HCT116 (cell line): ENCODE measurements around the gene TMEM134. TPM values are rescaled to one million over a fixed set of nuclear protein-coding genes. Genes with fewer than 3 reads are reported as not detected.

ENCODE experiments used
- ATAC-seq: fragments of 200-7000 bp; cut with Tn5 transposase; 2 replicates; pipeline ENCODE4 v1.9.1; 2020; ENCODE audit warnings: mild to moderate bottlenecking, moderate library complexity
- BruUV-seq: library from RNA; stranded (reverse); fragments of 400-500 nt; replicated peaks from 2 replicates; lab custom pipeline; 2021; lab: Mats Ljungman, UMichigan
- CTCF ChIA-PET: fragments of 300-600 bp; sonication (Branson Sonifier 250); formaldehyde crosslinking; loops from one replicate; lab custom pipeline; 2021; ENCODE audit warnings: antibody characterized with exemption; lab: Charles Lee
- POLR2A ChIA-PET: fragments of 300-600, 350-600 bp; sonication (Branson Sonifier 250); formaldehyde crosslinking; loops from one replicate; lab custom pipeline; 2021; ENCODE audit warnings: antibody characterized with exemption; lab: Charles Lee
- RAD21 ChIA-PET, 2 experiments: fragments of 300-600 bp; sonication (Branson Sonifier 250); formaldehyde crosslinking; loops; one replicate each; lab custom pipeline; 2023; ENCODE audit warnings: low total read pairs in 2 of 2; ENCODE audit not compliant: uncharacterized antibody in 2 of 2, unreplicated experiment in 2 of 2, low non-redundant PET in 1 of 2; lab: Charles Lee
- DNase-seq: peaks from one replicate; pipeline ENCODE4 v3.0.0-alpha.2; 2010; ENCODE audit warnings: low read depth, low spot score
- H2AFZ ChIP-seq: fragments of 200-600 bp; shearing (Covaris generic), sonication (generic); 2 replicates; pipeline ENCODE4 v1.6.1; 2017; ENCODE audit warnings: low read depth, mixed run types, mixed read lengths, antibody characterized with exemption, low read length; ENCODE audit not compliant: poor library complexity, severe bottlenecking
- H3K27ac ChIP-seq: 2 replicates; pipeline ENCODE4 v1.5.1; 2012; ENCODE audit warnings: low read depth, low read length
- H3K27me3 ChIP-seq: fragments of 200-600 bp; sonication (generic); 2 replicates; pipeline ENCODE4 v1.6.1; 2016; ENCODE audit warnings: mixed run types, low read length, mixed read lengths; ENCODE audit not compliant: insufficient read depth
- H3K36me3 ChIP-seq, 2 experiments: fragments of 200-500 bp in 1 of 2; fragments of 200-600 bp in 1 of 2; sonication (Bioruptor generic) in 1 of 2; sonication (generic) in 1 of 2; 2 replicates each; pipeline versions ENCODE4 v1.5.1 to v1.6.1; 2014 to 2016; ENCODE audit warnings: low read length in 2 of 2, inconsistent platforms in 1 of 2, mixed read lengths in 1 of 2, mixed run types in 1 of 2; ENCODE audit not compliant: insufficient read depth in 2 of 2, control insufficient read depth in 1 of 2
- H3K4me1 ChIP-seq, 2 experiments: fragments of 200-600 bp in 1 of 2; sonication (generic) in 1 of 2; 2 replicates each; pipeline versions ENCODE4 v1.5.1 to v1.6.1; 2012 to 2017; ENCODE audit warnings: low read length in 2 of 2, inconsistent platforms in 1 of 2, mild to moderate bottlenecking in 1 of 2, mixed read lengths in 1 of 2, mixed run types in 1 of 2, moderate library complexity in 1 of 2; ENCODE audit not compliant: insufficient read depth in 2 of 2, control insufficient read depth in 1 of 2
- H3K4me2 ChIP-seq: fragments of 200-600 bp; sonication (generic); 2 replicates; pipeline ENCODE4 v1.6.1; 2017; ENCODE audit warnings: mixed run types, low read length, mixed read lengths
- H3K4me3 ChIP-seq, 2 experiments: fragments of 200-600 bp in 1 of 2; sonication (generic) in 1 of 2; replicated peaks in 1 of 2; 2 replicates each; pipeline ENCODE4 v1.5.1; 2011 to 2016; ENCODE audit warnings: low read length in 2 of 2, control low read depth in 1 of 2, low read depth in 1 of 2, mild to moderate bottlenecking in 1 of 2, mixed read lengths in 1 of 2, mixed run types in 1 of 2
- H3K79me2 ChIP-seq: fragments of 200-600 bp; sonication (generic); 2 replicates; pipeline ENCODE4 v1.6.1; 2017; ENCODE audit warnings: mild to moderate bottlenecking, mixed run types, low read length, moderate library complexity, mixed read lengths; ENCODE audit not compliant: insufficient read depth
- H3K9ac ChIP-seq: fragments of 200-600 bp; sonication (generic); 2 replicates; pipeline ENCODE4 v1.6.1; 2016; ENCODE audit warnings: low read length, mixed read lengths
- H3K9me2 ChIP-seq: fragments of 200-600 bp; sonication (generic), shearing (Covaris generic); 2 replicates; pipeline ENCODE4 v1.6.1; 2017; ENCODE audit warnings: mixed run types, mild to moderate bottlenecking, moderate library complexity; ENCODE audit not compliant: insufficient read depth
- H3K9me3 ChIP-seq, 2 experiments: fragments of 200-500 bp in 1 of 2; fragments of 200-600 bp in 1 of 2; sonication (Bioruptor generic) in 1 of 2; sonication (generic) in 1 of 2; 2 replicates each; pipeline ENCODE4 v1.6.1; 2014 to 2017; ENCODE audit warnings: low read length in 2 of 2, mixed read lengths in 2 of 2, inconsistent platforms in 1 of 2, low read depth in 1 of 2, mild to moderate bottlenecking in 1 of 2, mixed run types in 1 of 2, moderate library complexity in 1 of 2; ENCODE audit not compliant: control insufficient read depth in 1 of 2, insufficient read depth in 1 of 2
- H4K20me1 ChIP-seq: fragments of 200-600 bp; sonication (generic), shearing (Covaris generic); 2 replicates; pipeline ENCODE4 v1.6.1; 2017; ENCODE audit warnings: mixed run types, mild to moderate bottlenecking, moderate library complexity; ENCODE audit not compliant: insufficient read depth
- ATF3 ChIP-seq: IDR thresholded peaks from 2 replicates; pipeline ENCODE4 v1.6.1; 2012
- CBX3 ChIP-seq: IDR thresholded peaks from 2 replicates; pipeline ENCODE4 v1.6.1; 2012; ENCODE audit warnings: low read depth
- CEBPB ChIP-seq: IDR thresholded peaks from 2 replicates; pipeline ENCODE4 v1.6.1; 2012; ENCODE audit warnings: low read depth
- CTCF ChIP-seq, 3 experiments: fragments of 200-600 bp in 1 of 3; sonication (generic) in 1 of 3; IDR thresholded peaks in 2 of 3; conservative IDR thresholded peaks in 1 of 3; 2 replicates each; pipeline ENCODE4 v1.5.1; 2012 to 2017; ENCODE audit warnings: low read depth in 2 of 3, low read length in 2 of 3, antibody characterized with exemption in 1 of 3, borderline replicate concordance in 1 of 3, control low read depth in 1 of 3, mild to moderate bottlenecking in 1 of 3, mixed read lengths in 1 of 3, mixed run types in 1 of 3, moderate library complexity in 1 of 3; ENCODE audit not compliant: insufficient read depth in 1 of 3
- EGR1 ChIP-seq: IDR thresholded peaks from 2 replicates; pipeline ENCODE4 v1.6.1; 2012; ENCODE audit warnings: low read depth
- EZH2 ChIP-seq: fragments of 200-600 bp; sonication (generic); IDR thresholded peaks from 2 replicates; pipeline ENCODE4 v1.6.1; 2017; ENCODE audit warnings: antibody characterized with exemption, mixed run types
- EZH2phosphoT487 ChIP-seq: fragments of 200-600 bp; IDR thresholded peaks from 2 replicates; pipeline ENCODE4 v1.6.1; 2018; ENCODE audit warnings: antibody characterized with exemption, borderline replicate concordance
- FOSL1 ChIP-seq: IDR thresholded peaks from 2 replicates; pipeline ENCODE4 v1.6.1; 2012; ENCODE audit warnings: low read depth
- JUND ChIP-seq: IDR thresholded peaks from 2 replicates; pipeline ENCODE4 v1.6.1; 2012
- MAX ChIP-seq: IDR thresholded peaks from 2 replicates; pipeline ENCODE4 v1.6.1; 2012
- POLR2A ChIP-seq: IDR thresholded peaks from 2 replicates; pipeline ENCODE4 v1.7.0; 2011; ENCODE audit warnings: borderline replicate concordance; ENCODE audit not compliant: insufficient read depth, insufficient read length; ENCODE audit errors: extremely low read depth
- RAD21 ChIP-seq: IDR thresholded peaks from 2 replicates; pipeline ENCODE4 v1.6.1; 2012; ENCODE audit warnings: low read depth, mild to moderate bottlenecking
- REST ChIP-seq: IDR thresholded peaks from 2 replicates; pipeline ENCODE4 v1.6.1; 2012; ENCODE audit warnings: low read depth
- SP1 ChIP-seq: IDR thresholded peaks from 2 replicates; pipeline ENCODE4 v1.6.1; 2012; ENCODE audit warnings: low read depth
- SRF ChIP-seq: IDR thresholded peaks from 2 replicates; pipeline ENCODE4 v1.6.1; 2012; ENCODE audit warnings: low read depth
- TCF7L2 ChIP-seq: IDR thresholded peaks from 2 replicates; pipeline ENCODE4 v1.7.0; 2011; ENCODE audit warnings: borderline replicate concordance, inconsistent platforms; ENCODE audit not compliant: insufficient read depth, insufficient read length; ENCODE audit errors: extremely low read depth
- ZBTB33 ChIP-seq: IDR thresholded peaks from 2 replicates; pipeline ENCODE4 v1.6.1; 2011; ENCODE audit warnings: mild to moderate bottlenecking, low read length, moderate library complexity; ENCODE audit not compliant: insufficient replicate concordance; ENCODE audit errors: extremely low read depth
- ZFX ChIP-seq: fragments of 450-650 bp; IDR thresholded peaks from 2 replicates; pipeline ENCODE4 v1.6.1; 2017
- ZNF274 ChIP-seq: fragments of 200-500 bp; sonication (Bioruptor generic); IDR thresholded peaks from 2 replicates; pipeline ENCODE4 v1.6.1; 2014; ENCODE audit warnings: mild to moderate bottlenecking, low read depth, low read length, inconsistent platforms
- intact Hi-C: fragments of 100-400 bp; cut with micrococcal nuclease; formaldehyde crosslinking; loops from 2 replicates; pipeline ENCODE4 v1.10.0; 2022
- total RNA-seq: library from RNA; stranded (reverse); gene quantifications from one replicate; pipeline ENCODE4 v1.2.1, GENCODE V29; 2021; ENCODE audit not compliant: unreplicated experiment

TMEM134 gene
- total RNA-seq, 1 experiment from 2014 or later, result 44.2 TPM

GRCh38 chr11:67502328-67502979, 33.4 kb upstream of the TMEM134 start:
- no peak for TF ChIP-seq SRF
- no peak for TF ChIP-seq JUND
- no peak for TF ChIP-seq ATF3
- TF ChIP-seq SP1, result no peak
- TF ChIP-seq MAX, result no peak
- no peak for TF ChIP-seq ZBTB33
- TF ChIP-seq FOSL1, result no peak
- TF ChIP-seq TCF7L2, result no peak
- TF ChIP-seq CBX3, result no peak
- no peak for TF ChIP-seq CTCF (IDR thresholded peaks at IDR 0.05 in 2 of 3, conservative IDR thresholded peaks at IDR 0.05 in 1 of 3; ENCODE audit: borderline replicate concordance in 1 of 3, insufficient read depth in 1 of 3, low read depth in 2 of 3, low read length in 2 of 3)
- no peak for TF ChIP-seq POLR2A
- TF ChIP-seq EZH2phosphoT487, result no peak
- TF ChIP-seq EGR1, result no peak
- no peak for TF ChIP-seq ZNF274
- no peak for TF ChIP-seq CEBPB
- TF ChIP-seq REST, result no peak
- no peak for TF ChIP-seq ZFX
- TF ChIP-seq EZH2, result no peak
- TF ChIP-seq RAD21, result no peak
- peaks cover 29% of the 10 kb centered on the region for H3K79me2 ChIP-seq
- no peak overlapping the region for H2AFZ ChIP-seq
- peaks cover 28 to 31% of the 10 kb centered on the region in 2 experiments for H3K4me1 ChIP-seq
- H3K27ac ChIP-seq, result no peak overlapping the region
- H3K4me3 ChIP-seq, result no peak overlapping the region
- no peak overlapping the region for H3K4me2 ChIP-seq
- peaks cover 8 to 10% of the 10 kb centered on the region in 2 experiments; a peak in 3 of 4 replicates for H3K36me3 ChIP-seq
- no peaks in the 10 kb centered on the region for H3K27me3 ChIP-seq
- POLR2A ChIA-PET, result no interaction called here
- no TSS peak for BruUV-seq
- no peaks in the 10 kb centered on the region for H3K9me2 ChIP-seq
- CTCF ChIA-PET, result no interaction called here
- H4K20me1 ChIP-seq, result no peaks in the 10 kb centered on the region
- RAD21 ChIA-PET, result no interaction called here
- intact Hi-C loops, result no loop called here
- H3K9ac ChIP-seq, result no peak overlapping the region
- ATAC-seq, result no peak
- no peaks in the 10 kb centered on the region for H3K9me3 ChIP-seq
- DNase-seq, result no peak
